Endothelial cell of umbilical vein (primary cell): Measurements from ENCODE around the gene CABLES1.

Experiments used
- CTCF ChIP-seq, 2 donors: IDR thresholded peaks; 1 replicate in 1 of 2; 2 replicates in 1 of 2; pipeline ENCODE4 v1.5.1; 2011; ENCODE audit warnings: low read length in 2 of 2, mild to moderate bottlenecking in 2 of 2, moderate library complexity in 2 of 2, control low read depth in 1 of 2, inconsistent platforms in 1 of 2, low read depth in 1 of 2; ENCODE audit not compliant: insufficient read depth in 1 of 2; ENCODE audit errors: extremely low read depth in 1 of 2
- EZH2 ChIP-seq: IDR thresholded peaks from 2 replicates; pipeline ENCODE4 v1.6.1; 2012; ENCODE audit warnings: borderline replicate concordance, low read depth, mild to moderate bottlenecking, moderate library complexity, low read length, inconsistent platforms; ENCODE audit not compliant: severe bottlenecking
- FOS ChIP-seq: IDR thresholded peaks from 2 replicates; pipeline ENCODE4 v1.6.1; 2011; ENCODE audit warnings: mild to moderate bottlenecking, low read length, moderate library complexity, borderline replicate concordance; ENCODE audit not compliant: insufficient read depth
- MYC ChIP-seq: IDR thresholded peaks from one replicate; pipeline ENCODE4 v1.6.1; 2011; ENCODE audit warnings: mild to moderate bottlenecking, low read depth, low read length
- POLR2A ChIP-seq: IDR thresholded peaks from 2 replicates; pipeline ENCODE4 v1.6.1; 2012; ENCODE audit warnings: low read depth, mild to moderate bottlenecking, control low read depth, low read length
- POLR2AphosphoS5 ChIP-seq: IDR thresholded peaks from 2 replicates; pipeline ENCODE4 v1.6.1; 2012; ENCODE audit warnings: low read depth, mild to moderate bottlenecking, control low read depth, low read length, moderate library complexity; ENCODE audit not compliant: insufficient read depth

DNA sequence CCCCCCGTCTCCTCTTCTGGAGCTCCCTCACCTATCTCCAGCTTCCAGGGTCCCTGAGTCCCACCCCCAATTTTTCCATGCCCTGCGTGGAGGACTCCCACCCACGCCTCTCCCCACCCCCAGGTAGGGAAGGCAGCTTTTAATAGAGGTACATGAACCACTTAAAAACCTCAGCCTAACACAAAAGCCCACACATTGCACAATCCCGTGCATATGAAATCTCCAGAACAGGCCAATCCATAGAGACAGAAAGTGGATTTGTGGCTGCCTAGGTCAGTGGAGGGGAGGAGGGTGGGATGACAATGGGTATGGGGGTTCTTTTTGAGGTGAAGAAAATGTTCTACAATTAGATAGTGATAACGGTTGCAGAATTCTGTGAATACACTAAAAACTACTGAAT, 145.6 kb downstream of the CABLES1 start:
- no peak for TF ChIP-seq POLR2AphosphoS5
- TF ChIP-seq POLR2A = no peak
- no peak for TF ChIP-seq CTCF (IDR thresholded peaks at IDR 0.05; ENCODE audit: extremely low read depth in 1 of 2, insufficient read depth in 1 of 2, low read depth in 1 of 2, low read length in 2 of 2)
- no peak for TF ChIP-seq EZH2
- TF ChIP-seq MYC = no peak
- TF ChIP-seq FOS = no peak
